Measurements from ENCODE around the gene YAF2.

DNA sequence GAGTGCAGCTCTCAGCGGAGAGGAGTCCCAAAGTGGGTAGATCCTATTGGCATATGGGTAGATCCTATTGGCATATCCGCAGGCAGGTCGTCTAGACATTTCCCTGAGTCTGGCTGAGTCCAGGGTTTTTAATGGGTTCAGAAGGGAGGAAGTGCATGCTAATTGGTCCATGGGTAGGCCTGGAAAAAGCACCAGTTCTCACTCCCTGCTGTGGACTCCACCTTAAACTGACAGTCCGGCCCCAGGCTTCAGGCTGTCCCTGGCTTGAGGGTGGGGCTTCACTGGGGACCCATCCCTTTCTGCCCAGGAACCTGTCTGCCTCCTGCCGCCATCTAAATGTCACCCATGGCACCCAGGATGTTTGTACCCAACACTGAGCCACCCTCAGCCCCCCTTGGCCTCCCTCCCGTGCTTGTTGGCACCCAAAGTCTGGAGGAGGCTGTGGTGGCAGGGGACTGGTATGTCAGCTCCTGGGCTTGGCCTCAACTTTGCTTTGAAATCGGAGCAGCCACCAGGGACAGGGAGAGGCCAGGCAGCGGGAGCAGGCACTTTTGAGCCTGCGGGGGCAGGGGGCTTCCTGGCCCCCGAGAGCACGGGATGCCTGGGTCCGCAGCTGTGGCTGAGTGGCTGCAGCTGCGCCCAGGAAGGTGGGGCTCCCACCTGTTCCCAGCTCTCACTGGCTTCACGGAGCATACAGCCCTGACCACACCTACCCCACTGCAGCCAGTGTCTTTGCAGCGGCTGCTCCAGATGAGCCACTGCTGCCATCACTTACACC is 29.6 kb upstream of the YAF2 start:
- TF ChIP-seq CTCF (IDR thresholded peaks at IDR 0.05; ENCODE audit: borderline replicate concordance, extremely low read depth, low read length, poor library complexity, severe bottlenecking) (no peak), EZH2 (IDR thresholded peaks at IDR 0.05; ENCODE audit: borderline replicate concordance, low read depth, low read length, severe bottlenecking) (no peak)

Measured in DND-41 (cell line).